Stimulated activated CD8-positive, alpha-beta memory T cell treated with anti-CD3 and anti-CD28 coated beads, Interleukin-15, amount 100 ng/mL, for 4 hours (primary cell): ENCODE data around the gene BCOR.
A peak's percentile ranks its signal among the peaks of the same experiment; 100 is the strongest.

Experiments used
- DNase-seq, 2 donors: peaks; one replicate each; pipeline ENCODE4 v3.0.0-alpha.2; 2020; ENCODE audit warnings: low read depth in 2 of 2

Gene BCOR

DNA sequence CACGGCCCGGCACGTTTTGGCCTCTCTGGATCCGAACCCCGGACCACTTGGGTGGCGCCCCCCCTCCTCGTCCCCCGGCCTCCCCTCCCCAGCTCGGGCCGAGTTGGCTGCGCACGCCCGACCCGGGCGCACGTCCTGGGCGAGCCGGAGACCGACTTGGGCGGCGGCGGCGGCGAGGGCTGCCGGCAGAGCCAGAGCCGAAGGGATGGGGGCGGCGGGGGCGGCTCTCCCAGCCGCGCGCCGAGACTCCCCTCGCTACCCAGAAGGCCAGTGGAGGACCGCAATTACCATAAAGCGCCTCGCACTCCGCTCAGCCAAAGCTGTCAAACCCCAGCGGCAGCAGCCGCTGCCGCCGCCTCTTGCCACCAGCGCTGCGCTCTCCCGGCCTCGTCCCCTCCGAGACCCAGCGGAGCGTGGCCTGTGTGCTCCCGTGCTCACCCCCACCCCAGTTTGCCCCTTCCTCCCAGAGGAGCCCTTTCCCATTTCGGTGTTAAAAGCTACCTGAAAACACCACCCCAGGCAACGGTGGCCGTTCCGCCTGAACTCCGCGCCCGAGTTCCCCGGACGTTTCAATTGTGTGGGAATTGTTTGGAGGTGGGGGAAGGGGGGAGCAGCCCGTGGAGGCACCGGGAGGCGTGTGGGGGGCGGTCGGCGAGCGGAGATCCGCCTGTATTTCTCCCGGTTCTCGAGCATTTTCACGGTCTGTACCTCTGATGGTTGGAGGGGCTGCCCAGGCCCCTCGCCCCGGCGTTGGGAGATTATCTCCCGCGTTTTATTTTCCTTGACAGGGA is 701 bp upstream of the BCOR start:
- no peak for DNase-seq

DNA sequence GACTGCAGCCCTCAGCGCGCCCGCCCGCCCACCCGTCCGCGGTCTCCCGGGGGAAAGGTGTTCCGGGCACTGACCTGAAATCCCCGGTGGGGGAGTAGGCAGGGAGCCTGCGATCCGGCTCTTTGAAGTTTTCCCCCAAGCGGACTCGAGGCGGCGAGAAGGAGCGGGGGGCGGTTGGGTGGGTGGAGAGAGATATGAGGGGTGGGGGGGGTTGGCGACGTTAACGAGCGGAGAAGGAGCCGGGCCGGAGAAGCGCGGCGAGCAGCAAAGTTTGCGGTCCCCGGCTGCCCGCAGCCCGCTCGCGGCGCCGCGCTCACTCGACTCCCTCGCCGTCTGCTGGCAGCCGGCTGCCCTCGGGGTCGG is 636 bp downstream of the BCOR start:
- DNase-seq = no peak

DNA sequence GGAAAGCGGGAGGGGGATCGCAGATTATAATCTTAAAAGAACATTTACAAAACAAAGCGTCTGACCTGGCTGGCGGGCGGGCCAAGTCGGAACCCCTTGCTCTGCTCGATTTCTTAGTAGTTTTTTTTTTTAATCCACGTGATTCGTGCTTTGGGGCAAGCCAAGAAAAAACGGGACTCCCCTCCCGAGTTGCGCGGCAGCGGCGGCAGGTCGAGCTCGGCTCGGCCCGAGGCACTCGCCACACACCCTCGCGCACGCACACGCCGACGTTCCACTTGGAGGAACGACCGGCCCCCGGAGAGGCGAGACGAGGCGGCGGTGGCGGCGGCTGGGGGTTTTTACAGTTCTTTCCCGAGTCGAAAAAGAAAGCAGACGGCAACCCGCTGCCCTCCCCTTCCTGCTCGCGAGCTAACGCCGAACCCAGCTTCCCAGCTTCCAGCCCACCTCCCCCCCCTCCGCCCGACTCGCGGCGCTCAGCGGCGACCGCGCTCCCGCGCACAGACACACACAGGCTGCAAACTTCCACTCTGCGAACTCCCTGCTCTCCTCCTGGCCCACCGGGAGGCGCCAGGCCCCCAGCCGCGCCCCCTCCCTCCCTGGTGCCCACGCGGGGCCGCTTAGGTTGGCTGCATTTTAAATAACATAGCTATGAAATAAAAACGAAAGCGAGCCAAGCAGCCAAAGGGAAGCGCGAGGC is 1.2 kb downstream of the BCOR start:
- DNase-seq = peak in 1 of 2 donors; percentile 46

DNA sequence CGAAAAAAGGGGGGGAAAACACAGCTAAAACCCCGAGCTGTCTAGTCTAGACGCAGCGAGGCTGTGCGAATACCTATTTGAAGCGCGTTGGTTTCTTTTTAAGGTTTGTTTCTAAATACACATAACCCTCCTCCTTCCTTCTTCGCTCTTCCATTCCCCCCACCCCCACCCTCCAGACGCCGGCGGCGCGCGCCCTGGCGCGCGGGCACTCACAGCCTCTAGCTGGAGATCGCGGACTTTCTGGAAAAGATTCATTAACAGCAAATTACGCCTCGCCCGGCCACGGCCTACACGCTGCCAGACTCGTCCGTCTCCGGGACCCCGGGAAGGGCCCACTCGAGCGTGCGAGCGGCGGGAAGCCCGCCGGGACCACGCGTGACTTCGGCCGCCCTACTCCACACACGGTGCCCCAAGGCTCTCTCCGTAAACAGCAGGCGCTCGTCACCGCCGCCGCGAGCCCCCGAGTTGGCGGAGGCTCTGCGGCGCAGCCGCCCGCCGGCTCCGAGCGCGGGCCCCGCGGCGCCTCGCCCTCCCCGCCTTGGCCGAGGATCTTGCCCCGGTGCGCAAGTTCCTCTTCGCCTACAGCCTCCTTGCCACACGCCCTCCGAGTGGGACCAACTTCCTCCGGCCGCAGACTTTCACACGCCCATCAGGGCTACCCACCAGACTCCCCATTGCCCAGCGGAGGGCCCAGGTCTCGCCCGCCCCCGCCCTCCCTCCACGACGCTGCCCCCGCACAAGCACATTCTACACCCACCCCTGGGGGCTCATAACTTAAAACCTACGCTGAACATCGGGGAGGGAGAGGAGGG is 2.0 kb downstream of the BCOR start:
- no peak for DNase-seq

DNA sequence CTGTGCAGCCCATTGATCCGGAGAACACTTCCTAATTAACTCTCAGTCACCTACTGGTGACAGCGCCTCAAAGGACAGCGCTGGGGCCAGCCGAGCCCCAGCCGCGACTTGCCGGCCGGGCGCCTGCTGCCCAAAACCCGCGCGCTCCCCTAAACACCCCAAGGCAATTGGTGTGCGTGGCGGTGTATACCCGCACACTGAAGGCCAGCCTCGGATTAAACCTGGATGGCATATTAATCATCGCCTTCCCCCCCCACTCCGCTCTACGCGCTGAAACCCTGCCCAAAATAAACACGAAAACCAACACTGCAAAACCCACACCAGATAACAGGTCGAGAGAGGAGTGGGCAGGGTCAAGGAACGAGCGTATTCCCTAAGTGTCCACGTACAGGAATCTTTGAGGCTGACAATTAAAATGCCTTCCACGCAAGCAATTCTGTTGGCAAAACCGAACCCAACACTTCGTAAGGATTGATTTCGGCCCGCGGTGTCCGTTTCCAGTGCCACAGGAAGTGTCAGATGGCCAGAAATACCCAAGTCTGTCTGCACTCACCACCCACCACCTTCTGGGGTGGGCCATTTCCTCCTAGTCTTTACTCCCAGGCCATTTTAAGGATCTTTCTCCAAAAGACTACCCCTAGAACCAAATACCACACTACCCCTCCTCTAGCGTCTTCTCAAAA is 2.7 kb downstream of the BCOR start:
- DNase-seq = no peak

DNA sequence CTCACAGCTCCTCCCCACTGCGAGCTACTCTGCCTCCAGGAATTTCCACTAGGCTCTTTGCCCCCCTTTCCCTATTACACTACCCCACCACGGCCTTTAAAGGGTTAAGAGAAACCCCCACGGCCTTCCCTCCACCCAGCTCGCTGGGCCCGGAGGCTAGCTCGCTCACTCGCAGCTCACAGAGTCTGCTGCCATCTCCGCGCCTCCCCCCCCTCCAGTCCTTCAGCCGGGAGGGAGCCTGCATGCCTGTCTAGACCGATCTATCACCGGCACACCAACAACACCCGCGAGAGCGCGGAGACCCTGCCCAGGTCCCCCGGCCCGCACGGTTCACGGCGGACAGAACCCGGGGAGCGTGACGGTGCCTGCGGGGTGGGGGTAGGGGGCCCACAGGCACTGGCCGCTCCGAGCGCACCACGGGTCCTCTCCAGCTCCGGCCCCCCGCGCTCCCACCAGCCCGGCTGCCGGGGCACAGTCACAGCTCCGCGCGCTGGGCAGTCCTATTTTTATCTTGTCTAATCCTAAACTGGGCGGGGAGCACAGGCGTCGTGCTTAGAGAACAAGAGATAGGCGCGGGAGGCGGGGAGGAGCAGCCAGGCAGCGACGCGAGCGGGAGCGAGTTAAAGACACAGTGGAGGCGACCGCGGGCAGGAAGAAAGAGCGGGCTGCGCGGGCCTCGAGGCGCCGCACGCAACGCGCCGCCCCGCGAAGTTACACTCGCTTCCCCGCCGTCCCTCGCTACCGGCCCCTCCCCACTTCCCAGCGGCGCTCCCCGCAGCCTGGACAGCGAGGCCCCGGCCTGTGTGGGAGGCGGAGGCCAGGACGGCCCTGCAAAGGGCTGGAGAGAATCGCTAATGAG is 3.5 kb downstream of the BCOR start:
- no peak for DNase-seq

DNA sequence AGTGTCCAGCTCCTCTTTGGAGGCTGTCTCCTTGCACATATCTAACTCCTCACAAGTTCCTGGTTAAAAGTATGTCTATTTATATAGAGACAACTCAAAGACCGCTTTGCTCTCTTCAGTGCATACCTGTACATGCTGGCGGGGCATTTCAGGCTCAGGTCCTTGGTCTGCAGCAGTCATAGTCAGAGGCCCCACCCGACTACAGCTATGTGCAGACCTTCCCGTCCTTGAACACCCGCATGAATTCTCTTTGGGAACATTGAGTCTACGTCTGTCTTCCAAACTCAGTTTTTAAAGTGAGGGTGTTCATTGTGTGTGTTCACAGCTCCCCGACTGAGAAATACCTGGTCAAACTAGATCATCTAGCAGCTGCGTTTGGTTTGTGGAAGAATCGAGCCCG is 4.2 kb downstream of the BCOR start:
- no peak for DNase-seq

DNA sequence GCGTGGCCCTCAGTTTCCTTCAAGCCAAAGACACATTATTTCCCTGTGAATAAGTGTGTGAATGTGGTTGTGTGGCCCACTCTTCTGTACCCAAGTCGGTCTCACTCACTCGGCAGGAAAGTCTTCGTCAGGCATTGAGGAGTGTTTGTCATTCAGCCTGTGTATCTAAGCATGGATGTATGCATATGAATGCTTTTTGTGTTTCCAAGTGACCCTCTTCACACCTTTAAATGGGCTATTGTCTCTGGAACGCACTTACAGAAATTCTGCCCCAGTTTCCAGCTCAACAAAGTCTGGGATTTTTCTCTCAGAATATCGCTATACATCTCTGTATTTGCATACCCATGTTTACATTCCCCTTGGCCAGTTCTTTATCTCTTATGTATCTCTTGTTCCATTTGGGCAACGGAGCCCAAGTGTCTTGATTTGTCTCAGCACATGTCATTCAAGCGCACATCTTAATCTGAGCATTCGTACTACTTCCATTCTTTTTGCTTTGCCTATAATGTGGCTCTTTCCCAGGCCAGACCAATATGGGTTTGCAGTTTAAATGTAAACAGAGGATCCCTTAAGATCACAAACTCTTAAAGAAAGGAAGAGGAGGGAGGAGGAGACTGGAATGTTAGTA is 4.8 kb downstream of the BCOR start:
- DNase-seq = no peak

DNA sequence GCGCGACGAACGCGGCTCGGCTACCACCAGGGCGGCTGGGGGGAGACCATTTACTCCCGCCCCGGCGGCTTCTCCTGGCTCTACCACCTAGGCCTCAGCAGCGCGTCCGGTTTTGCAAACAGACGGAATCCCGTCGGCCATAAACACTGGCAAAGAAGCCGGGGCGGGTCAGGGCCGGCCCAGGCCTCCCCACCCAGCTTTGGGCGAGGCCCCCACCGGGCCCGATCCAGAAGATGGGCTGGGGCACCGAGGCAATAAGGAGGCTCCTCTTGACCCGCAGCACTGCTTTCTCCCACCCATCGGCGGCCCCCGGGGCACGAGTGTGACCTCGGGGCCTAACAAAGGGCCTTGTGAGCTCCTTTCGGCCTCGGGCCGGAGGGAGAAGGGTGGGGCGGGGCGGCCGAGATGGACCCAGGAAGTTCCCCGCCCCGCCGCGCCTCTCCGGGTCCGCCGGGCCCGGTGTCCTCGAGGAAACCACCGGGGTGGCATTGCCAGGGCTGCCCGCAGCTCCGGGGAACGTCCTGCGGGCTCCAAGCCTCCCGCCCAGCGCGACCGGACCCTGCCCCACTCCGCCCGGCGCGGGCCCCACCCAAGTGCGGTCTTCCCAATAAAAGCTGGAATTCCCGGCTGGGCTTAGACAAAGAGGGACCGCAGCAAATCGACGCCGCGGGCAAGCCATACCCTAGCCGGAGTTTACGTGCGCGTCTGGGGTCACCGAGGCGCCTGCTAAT is 5.9 kb downstream of the BCOR start:
- DNase-seq = no peak

DNA sequence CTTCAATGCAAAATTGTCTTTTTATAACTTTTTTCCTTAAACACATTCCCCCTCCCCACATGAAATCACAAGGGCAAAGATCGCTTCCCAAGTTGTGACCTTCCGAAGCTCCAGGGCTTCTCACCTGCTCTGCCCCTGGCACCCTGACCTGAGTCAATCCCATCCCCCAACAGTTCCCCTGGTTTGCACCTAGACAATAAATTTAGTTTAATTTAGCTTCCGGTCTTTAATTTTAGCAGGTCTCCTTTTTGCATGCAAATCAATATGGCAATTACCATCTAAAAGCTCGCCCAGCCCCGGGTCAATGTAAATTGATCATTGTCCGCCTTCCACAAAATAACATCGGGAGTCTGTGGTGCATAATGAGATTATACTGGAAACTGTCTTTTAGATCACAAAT is 6.8 kb downstream of the BCOR start:
- no peak for DNase-seq

DNA sequence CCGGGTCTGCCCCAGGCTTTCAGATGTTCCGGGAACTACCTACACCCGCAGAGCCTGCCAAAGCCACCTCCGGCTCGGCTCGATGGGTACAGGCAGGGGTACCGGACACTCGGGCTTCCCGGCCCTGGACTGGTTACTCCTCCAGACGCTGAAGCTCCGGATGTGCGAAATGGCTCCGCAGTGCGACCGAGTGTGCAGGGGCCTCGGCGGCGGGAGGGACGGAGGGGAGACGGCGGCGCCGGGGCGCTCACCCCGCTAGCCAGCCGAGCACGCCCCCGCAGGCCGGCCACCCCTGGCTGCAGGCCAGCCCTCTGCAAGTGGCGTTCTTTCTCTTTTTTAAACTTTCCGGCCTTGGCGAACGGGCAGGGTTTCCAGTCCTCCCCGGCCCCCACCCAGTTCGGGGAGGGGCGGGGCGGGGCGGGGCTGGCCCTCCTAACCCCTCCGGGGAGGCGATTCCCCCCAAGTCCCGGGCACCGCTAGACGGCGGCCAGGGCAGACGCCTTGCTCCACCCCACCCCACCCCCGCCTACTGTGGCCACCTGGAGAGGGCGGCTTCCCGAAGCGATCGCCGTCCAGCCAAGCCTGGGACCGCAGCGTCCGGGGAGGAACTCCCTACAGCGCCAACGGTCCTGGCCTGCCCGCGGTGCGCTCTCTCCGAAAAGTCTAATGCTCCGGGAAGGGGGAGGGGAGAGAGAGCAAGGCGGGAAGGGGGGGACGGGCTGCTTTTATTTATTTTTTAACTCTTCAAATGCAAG is 7.5 kb downstream of the BCOR start:
- DNase-seq = no peak

DNA sequence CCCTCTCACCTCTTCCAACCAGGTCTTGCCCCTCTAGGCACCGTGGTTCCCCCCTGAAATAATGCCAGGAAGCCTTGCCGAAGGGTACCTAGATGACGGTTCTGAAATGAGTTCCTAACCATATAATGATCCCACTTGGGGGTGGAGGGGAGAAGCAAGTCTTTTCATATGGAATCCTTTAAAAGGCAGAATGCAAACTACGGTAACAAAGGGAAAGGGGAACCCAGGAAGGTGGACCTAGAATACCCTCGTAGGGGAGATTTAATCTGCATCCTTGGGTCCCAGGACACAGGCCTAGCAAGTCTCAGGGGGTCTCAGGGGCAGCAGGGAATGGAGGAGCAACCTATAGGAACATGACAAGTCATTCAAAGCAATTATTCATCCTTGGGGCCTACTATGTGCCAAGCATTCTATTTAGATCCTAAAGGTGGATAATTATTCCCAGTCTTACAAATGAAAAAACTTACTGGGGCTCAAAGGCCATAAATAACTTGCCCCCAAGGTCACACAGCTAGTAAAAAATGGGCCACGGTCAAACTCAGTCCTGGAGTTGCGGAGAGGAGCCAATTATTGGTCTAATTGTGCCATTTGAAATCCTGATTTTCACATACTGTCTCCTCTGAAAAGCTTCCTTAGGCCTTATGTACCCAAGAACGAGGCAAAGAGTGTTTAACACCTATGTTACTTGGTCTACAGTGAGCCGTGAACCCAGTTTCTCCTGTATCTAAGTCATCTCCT is 8.8 kb downstream of the BCOR start:
- DNase-seq = no peak

DNA sequence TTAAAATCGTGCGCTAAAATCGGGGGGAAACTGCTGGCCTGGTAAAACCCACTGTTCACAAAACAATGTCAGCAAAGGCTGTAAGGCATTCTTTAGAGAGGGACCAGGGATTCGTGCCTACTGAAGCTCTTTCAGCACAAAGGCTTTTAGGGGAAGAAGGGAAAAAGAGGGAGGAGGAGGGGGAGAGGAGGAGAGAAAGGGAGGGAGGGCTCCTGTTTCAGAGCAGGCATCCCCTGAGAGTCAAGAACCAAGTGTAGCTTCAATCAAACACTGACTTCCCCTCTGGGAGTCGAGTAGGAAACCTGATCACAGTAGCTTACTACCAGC is 9.5 kb downstream of the BCOR start:
- DNase-seq = no peak

DNA sequence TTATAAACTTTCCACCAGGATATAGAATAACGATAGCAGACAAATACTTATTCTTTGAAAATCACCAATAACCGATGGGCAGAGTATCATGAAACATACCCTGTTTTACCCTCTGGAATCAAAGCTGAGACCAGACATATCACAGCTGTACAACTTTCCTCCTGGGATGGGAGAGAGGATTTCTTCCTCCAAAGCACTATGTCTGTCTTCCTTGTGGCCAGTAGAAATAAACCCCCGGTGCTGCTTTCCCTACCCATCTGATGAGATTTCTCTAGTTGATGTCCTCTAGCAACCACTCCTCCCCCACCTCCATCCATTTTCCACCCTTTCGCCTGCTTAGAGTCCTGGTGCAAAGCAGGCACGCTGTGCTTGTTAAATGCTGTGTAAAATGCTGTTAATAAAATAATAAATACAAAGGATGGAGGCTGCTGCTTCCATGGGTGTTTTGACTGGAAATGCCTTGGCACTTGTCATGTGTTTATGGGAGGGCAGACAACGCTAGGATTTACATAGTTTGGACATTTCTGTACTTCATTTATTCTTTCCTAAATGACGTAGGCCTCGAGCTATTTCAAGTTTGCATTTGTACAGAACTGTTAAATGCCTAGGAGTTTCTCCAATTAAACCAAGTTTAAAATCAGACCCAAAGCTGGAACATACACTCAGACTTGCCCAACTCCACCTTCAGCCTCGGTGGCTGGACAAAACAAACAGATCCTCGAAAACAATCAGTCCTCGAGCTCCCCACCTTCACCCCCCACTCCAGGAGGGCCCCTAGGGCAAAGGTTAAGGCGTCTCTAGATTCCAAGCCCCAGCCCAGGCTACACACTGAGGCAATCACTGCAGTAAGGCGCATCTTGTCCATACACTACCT is 10.1 kb downstream of the BCOR start:
- DNase-seq = no peak

DNA sequence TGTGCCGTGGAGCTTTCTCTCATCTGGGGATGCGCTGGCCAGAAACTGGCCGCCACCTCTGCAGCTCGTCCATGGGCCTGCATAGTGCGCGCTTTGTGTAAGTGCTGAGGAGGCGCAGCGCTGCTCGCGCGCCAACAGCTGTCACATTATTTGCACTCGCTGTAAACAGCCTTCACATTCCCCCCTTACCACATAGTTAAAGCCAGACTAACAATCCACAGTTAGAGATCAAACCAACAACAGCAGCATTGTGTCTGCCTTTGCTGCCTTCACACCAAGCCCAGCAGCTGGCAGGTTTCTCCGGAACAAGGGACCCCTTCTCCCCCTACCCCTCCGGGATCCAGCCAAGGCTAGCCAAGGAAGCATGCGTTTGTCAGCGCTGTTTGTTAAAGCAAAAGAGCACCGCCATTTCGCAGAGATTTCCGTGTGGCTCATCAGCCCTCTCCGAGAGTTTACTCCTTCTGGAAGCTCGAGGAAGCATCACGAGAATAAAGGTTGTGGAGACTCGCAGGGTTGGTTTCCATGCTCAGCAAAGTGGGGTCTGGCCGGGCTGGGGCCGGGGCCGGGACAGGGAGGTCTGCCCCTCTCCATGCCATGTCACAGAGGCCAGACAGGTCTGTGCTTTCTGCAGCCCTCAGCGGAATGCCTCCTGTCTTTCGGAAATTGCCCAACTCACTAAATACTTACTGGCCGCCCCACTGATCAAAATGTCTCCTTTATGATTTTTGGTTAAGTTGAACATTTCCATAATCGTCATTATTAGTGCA is 11.0 kb downstream of the BCOR start:
- no peak for DNase-seq

DNA sequence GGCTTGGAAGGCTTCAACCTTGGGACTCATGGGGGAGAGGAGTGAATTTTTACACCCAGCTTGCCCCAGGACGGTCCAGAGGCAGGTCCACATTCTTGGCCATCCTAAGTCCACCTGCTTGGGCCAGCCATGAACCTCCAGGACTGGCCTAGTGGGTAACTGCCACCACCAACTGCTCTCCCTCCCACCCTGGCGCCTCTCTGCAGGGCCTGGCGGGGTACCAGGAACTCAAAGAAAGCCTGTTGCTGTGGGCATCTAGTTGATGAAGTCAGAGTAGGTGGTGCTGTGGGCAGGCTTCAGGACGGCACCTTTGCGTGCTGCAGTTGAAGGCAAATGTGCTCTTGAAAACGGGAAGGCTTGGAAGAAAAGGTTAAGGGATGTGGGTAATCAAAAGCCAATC is 12.0 kb downstream of the BCOR start:
- no peak for DNase-seq

DNA sequence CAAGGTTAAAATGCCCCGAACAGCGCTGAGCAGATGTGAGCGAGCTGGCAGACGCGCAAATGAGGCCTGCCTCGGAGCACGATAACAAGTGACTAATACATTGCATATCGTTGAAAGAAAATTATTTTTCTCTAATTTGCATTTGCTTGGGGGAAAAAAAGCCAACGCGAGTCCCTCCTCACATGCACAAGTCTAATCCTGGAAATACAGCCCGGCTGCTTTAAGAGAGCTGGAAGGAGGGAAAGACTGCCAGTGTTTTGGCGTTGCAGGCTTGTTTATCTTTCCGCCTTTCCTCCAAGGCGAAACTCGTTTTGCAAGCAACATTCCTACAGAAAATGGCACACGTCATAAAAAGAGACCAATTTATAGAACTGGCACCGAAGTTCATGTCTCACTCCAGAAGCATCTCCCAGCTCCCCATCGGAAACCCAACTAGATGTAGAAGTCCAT is 12.6 kb downstream of the BCOR start:
- no peak for DNase-seq
